GM21576 (cell line): ENCODE data around the gene RETREG3.
A peak's percentile ranks its signal among the peaks of the same experiment; 100 is the strongest.
"Not testable (repeated sequence)": the region's sequence is repeated elsewhere in the genome, so short reads cannot be mapped to it uniquely, and the experiment has no call there.

Experiments
- ATAC-seq: cut with Tn5 transposase; IDR thresholded peaks from one replicate; pipeline ENCODE4 v1.9.1; 2021; ENCODE audit warnings: mild to moderate bottlenecking, moderate library complexity; ENCODE audit not compliant: unreplicated experiment

The RETREG3 gene

DNA sequence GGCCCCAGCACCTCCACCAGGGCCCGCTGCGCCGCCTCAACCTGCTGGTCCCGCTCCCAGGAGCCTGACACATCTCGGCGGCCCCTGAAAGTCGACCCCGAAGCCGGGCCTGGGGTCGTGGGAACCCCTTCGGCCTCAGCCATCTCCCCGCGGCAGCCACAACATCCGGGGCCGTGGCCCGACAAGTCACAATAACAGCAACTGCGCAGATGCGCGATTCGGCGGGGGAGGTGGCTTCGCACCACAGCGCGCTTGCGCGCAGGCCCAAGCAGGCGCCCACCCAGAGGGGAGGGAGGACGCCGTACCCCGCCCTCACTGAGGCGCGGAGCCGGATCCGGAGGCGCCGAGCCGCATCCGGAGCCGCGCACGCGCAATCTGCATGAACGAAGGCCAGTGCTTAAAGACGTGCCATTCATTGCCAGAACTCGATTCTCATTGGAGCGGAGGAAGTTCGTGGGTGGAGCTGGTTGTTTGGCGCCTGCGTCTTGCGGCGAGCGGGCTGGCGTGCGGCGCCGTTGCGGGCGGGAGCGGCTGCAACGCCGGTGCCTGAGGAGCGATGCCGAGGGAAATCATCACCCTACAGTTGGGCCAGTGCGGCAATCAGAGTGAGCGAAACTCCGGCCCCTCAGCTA, at the start of gene RETREG3, which contains the start of gene TUBG1:
TSS of gene RETREG3 (minus strand) at position 193 of the 632 bp plus-strand sequence. CDS start at position 143, 50 bp downstream.
TSS of gene TUBG1 (plus strand) at position 502 of the 632 bp plus-strand sequence. CDS start at position 557, 55 bp downstream.
- ATAC-seq: peak; percentile 81

DNA sequence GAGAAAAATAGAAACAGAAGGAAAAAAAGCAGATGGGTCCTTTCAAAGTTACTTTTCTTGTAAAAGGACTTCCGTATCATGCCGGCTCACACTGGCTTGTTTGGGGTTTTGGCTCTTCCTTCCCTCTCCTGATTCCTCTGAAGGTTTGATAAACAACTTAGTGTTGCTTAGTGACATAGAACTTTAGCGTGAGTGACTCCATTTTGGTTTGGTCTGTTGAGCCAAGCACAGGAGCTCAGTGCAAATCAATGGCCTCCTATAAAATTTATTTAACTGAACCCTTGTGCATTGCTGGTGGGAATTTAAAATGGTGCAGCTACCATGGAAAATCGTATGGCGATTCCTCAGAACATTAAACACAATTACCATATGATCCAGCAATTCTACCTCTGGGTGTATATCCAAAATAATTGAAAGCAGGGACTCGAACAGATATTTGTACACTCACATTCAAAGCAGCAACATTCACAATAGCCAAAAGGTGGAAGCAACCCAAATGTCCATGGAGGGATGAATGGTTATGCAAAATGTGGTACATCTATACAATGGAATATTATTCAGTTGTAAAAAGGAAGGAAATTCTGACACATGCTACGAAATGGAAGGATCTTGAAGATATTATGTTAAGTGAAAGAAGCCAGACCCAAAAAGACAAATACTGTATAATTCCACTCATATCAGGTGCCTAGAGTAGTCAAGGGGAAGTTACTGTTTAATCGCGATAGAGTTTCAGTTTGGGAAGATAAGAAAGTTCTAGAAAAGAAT, 48.8 kb upstream of the RETREG3 start:
- no peak for ATAC-seq

- no peak for ATAC-seq
Observed at GRCh38 chr17:42655528-42655927, 46.4 kb upstream of the RETREG3 start.

DNA sequence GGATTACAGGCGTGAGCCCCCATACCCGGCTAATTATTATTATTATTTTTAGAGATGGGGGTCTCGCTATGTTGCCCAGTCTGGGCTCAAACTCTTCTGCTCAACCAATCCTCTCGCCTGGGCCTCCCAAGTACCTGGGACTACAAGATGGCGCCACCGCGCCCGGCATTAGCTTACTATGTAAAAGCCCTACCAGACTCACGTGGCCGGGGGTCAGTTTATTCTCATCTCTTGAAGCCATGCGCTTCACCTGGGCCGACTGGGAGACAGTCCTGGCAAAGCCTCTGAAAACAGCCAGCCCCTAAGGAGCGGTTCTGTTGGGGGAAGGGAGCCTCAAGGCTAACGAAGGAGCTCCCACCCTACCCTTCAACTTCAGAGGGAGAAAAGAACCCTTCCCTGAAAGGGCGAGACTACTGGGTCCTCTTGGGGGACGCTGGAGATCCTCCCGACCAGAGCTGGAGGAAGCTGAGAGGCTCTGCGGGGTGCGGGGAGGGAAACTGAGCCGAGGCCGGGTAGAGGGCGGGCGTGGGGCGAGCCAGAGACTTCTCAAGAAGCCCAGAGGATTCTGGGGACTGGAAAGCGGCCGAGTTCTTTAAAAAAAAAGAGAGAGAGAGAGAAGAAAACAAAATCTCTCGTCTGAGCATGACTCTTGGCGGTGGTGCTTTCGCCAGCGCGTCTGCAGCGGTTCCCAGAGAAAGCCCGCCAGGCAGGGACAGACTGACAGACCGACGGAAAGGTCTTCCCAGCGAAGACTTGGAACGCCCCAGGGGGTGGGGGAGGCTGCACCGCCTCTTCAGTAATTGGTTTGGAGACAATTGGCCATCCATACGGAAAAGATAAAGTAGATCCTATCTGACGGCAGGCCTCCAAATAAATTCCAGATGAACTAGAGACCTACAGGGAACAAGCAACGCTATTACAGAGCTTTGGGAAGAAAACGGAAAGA, 44.3 kb upstream of the RETREG3 start:
- no peak for ATAC-seq

GRCh38 chr17:42651392-42651791, 42.2 kb upstream of the RETREG3 start:
- ATAC-seq: no peak

- no peak for ATAC-seq
Observed at GRCh38 chr17:42647778-42648177, 38.6 kb upstream of the RETREG3 start.

- ATAC-seq: no peak
Observed at GRCh38 chr17:42642336-42642735, 33.2 kb upstream of the RETREG3 start.

GRCh38 chr17:42640121-42640520, 30.9 kb upstream of the RETREG3 start:
- ATAC-seq: no peak

DNA sequence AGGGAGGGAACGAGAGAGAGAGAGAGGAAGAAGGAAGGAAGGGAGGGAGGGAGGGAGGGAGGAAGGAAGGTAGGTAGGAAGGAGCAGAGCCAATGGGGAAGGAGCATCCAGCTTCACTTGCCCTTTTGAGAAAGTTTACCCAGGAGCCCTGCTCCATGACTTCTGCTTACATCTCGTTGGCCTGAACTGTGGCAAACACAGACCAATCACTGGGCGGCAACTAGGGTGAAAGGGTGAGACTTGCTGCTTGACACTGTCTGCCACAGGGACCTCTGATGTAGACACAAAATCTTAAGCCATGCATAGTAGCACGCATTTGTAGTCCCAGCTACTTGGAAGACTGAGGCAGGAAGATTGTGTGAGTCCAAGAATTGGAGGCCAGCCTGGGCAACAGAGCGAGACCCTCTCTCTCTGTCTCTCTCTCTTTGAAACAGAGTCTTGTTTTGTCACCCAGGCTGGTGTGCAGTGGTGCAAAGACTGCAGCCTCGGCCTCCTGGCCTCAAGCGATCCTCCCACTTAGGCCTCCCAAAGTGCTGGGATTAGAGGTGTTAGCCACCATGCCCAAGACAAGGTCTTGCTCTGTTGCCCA, 30.4 kb upstream of the RETREG3 start:
- no peak for ATAC-seq

DNA sequence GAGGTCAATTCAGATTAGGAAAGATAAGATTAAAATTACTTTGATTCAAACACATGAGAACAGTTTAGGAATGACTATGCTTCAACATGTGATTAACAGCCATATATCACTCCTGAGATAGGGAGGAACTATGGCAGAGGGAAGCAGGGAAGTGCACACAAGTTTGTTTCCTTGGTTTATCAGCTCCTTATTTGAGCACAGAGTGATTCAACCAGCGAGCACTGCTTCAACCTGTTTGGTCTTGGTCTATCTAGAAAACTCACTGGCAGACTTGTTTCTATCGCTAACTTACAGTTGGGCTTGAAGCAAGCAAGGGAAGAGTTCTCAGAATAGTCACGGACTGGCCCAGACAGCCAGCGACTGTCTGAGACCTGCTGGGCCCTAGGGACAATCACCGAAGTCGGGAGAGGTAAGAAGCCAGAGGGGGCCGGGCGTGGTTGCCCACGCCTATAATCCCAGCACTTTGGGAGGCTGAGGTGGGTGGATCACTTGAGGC, 23.8 kb upstream of the RETREG3 start:
- ATAC-seq: no peak

- no peak for ATAC-seq
Observed at GRCh38 chr17:42629411-42630009, 20.3 kb upstream of the RETREG3 start.

- ATAC-seq: not testable (repeated sequence)
Observed at GRCh38 chr17:42627032-42627764, 18.0 kb upstream of the RETREG3 start.

DNA sequence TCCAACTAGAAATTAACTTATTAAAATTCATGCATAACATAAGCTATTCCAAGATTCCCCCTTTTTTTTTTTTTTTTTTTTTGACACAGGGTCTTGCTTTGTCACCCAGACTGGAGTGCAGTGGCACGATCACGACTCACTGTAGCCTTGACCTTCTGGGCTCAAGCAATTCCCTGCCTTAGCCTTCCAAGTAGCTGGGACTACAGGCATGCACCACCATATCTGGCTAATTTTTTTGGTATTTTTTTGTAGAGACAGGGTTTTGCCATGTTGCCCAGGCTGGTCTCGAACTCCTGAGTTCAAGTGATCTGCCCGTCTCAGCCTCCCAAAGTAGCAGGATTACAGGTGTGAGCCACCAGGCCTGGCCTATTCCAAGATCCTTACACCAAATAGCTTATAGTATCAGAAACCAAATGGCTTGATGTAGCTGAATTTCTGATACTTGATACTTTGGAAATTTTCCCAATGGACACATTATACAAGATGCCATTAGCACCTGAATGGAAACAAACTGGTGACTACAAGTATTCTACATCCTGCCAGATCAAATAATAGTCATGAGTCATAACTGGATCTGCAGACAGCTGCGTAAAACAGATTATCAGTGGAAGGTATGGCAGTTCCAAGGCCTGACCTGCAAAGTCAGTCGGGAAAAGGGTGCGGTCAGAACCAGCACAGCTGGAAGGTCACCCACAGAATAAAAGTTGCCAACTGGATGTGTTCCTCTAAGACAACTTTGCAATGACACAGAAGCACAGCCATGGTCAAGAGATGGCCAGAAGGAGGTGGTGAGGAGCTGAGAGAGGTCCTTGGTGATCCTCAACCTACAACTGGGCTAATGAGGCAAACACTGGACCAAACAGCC, 14.8 kb upstream of the RETREG3 start:
- no peak for ATAC-seq

GRCh38 chr17:42623271-42623670, 14.1 kb upstream of the RETREG3 start:
- ATAC-seq: no peak

- not testable (repeated sequence) for ATAC-seq
Observed at GRCh38 chr17:42621987-42622386, 12.8 kb upstream of the RETREG3 start.

GRCh38 chr17:42618442-42619150, 9.4 kb upstream of the RETREG3 start:
- ATAC-seq: peak; percentile 70

DNA sequence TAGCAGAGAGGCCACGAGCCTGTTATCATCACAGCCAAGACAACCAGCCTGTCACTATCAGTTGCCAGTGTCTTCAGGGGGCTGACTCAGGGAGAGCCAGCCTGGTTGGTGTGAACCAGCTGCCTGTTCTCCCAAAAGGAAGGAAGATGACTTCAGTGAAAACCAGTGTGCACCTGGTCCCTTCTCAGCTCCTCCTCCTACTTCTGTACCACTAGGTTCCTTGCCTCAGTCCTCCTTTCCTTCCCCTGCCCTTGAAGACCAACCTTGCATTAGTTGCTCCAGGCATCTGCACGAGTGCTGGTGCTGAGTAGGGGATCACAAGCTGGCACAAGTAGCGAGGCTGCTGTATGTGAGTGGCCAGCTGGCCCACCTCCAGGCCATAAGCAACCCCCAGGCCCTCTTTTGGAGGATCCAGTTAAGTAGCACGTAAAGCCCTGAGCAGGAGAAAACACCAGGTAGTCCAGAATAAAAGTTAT, 8.8 kb upstream of the RETREG3 start:
- ATAC-seq: peak; percentile 31
